Neural progenitor cell (in vitro differentiated cells): ENCODE results near the gene AOC1. TPM values are rescaled to one million over a fixed set of nuclear protein-coding genes. Genes with fewer than 3 reads are reported as not detected.

Source experiments
- DNase-seq: peaks from one replicate; pipeline ENCODE4 v3.0.0-alpha.2; 2016; ENCODE audit warnings: low spot score
- H2AFZ ChIP-seq: fragments of 200-600 bp; sonication (generic); replicated peaks from 2 replicates; pipeline ENCODE4 v1.6.1; 2016; ENCODE audit warnings: antibody characterized with exemption
- H3F3A ChIP-seq: fragments of 200-600 bp; sonication (generic); 2 replicates; pipeline ENCODE4 v1.6.1; 2016; ENCODE audit warnings: antibody characterized with exemption, low read depth
- H3K27ac ChIP-seq: fragments of 200-600 bp; sonication (generic); 2 replicates; pipeline ENCODE4 v1.5.1; 2016; ENCODE audit warnings: mild to moderate bottlenecking
- H3K27me3 ChIP-seq: fragments of 200-600 bp; sonication (generic); 2 replicates; pipeline ENCODE4 v1.6.1; 2016; ENCODE audit warnings: mild to moderate bottlenecking, moderate library complexity
- H3K36me3 ChIP-seq: fragments of 200-600 bp; sonication (generic); 2 replicates; pipeline ENCODE4 v1.5.1; 2016
- H3K4me1 ChIP-seq: fragments of 200-600 bp; sonication (generic); 2 replicates; pipeline ENCODE4 v1.6.1; 2016; ENCODE audit warnings: mixed run types
- H3K4me2 ChIP-seq: fragments of 200-600 bp; sonication (generic); 2 replicates; pipeline ENCODE4 v1.6.1; 2016
- H3K4me3 ChIP-seq: fragments of 200-600 bp; sonication (generic); 2 replicates; pipeline ENCODE4 v1.5.1; 2016
- H3K79me2 ChIP-seq: fragments of 200-600 bp; sonication (generic); 2 replicates; pipeline ENCODE4 v1.6.1; 2016; ENCODE audit warnings: low read depth
- H3K9ac ChIP-seq: fragments of 200-600 bp; sonication (generic); 2 replicates; pipeline ENCODE4 v1.6.1; 2016
- H3K9me3 ChIP-seq: fragments of 200-600 bp; sonication (generic); 2 replicates; pipeline ENCODE4 v1.5.1; 2016; ENCODE audit warnings: low read depth
- H4K20me1 ChIP-seq: fragments of 200-600 bp; sonication (generic); 2 replicates; pipeline ENCODE4 v1.6.1; 2016; ENCODE audit warnings: low read depth
- H3K27ac Mint-ChIP-seq: 3 replicates; pipeline ENCODE4 v1.8.0; 2021; ENCODE audit warnings: mixed read lengths
- H3K27me3 Mint-ChIP-seq: 2 replicates; pipeline ENCODE4 v1.8.0; 2022; ENCODE audit warnings: low read depth, mild to moderate bottlenecking, inconsistent platforms, moderate library complexity, mixed read lengths; ENCODE audit not compliant: insufficient read depth
- H3K36me3 Mint-ChIP-seq: 3 replicates; pipeline ENCODE4 v1.8.0; 2021; ENCODE audit warnings: mixed read lengths
- H3K4me1 Mint-ChIP-seq: 3 replicates; pipeline ENCODE4 v1.8.0; 2021; ENCODE audit warnings: mixed read lengths
- H3K4me3 Mint-ChIP-seq: 3 replicates; pipeline ENCODE4 v1.8.0; 2021; ENCODE audit warnings: mild to moderate bottlenecking, moderate library complexity, mixed read lengths
- H3K9me3 Mint-ChIP-seq: 3 replicates; pipeline ENCODE4 v1.8.0; 2020; ENCODE audit warnings: mixed read lengths
- CTCF ChIP-seq: fragments of 200-600 bp; sonication (generic); IDR thresholded peaks from 2 replicates; pipeline ENCODE4 v1.5.1; 2017; ENCODE audit warnings: antibody characterized with exemption, mild to moderate bottlenecking
- EZH2 ChIP-seq: fragments of 200-600 bp; sonication (generic); IDR thresholded peaks from 2 replicates; pipeline ENCODE4 v1.6.1; 2017; ENCODE audit warnings: antibody characterized with exemption, mild to moderate bottlenecking, moderate library complexity
- EZH2phosphoT487 ChIP-seq: fragments of 200-600 bp; sonication (generic); IDR thresholded peaks from 2 replicates; pipeline ENCODE4 v1.6.1; 2017; ENCODE audit warnings: antibody characterized with exemption
- total RNA-seq: library from RNA; depleted of rRNA; stranded (reverse); fragments of >200 nt; gene quantifications from 2 replicates; pipeline ENCODE4 v1.2.3, GENCODE V29; 2015; ENCODE audit warnings: low replicate concordance

The AOC1 gene
- total RNA-seq, 1 donor from 2014 or later, result not detected

GRCh38 chr7:150876817-150877526 is 24.7 kb downstream of the AOC1 start:
- H2AFZ ChIP-seq, result peak overlapping the region; percentile 70
- no peaks in the 10 kb centered on the region for H3K36me3 ChIP-seq
- H3K9ac ChIP-seq, result no peak overlapping the region
- Mint-ChIP-seq H3K9me3 (peaks cover 7% of the 10 kb centered on the region), H3K4me1 (peaks cover 4% of the 10 kb centered on the region), H3K4me3 (peak overlapping the region; percentile 34), H3K36me3 (no peaks in the 10 kb centered on the region), H3K27me3 (peaks cover 2% of the 10 kb centered on the region), H3K27ac (no peak overlapping the region)
- peak overlapping the region; percentile 61 for H3K4me2 ChIP-seq
- no peak for TF ChIP-seq EZH2phosphoT487
- TF ChIP-seq CTCF, result peak; percentile 61
- H3K27ac ChIP-seq, result no peak overlapping the region
- H3F3A ChIP-seq, result peaks cover 8% of the 10 kb centered on the region
- H3K4me3 ChIP-seq, result peak overlapping the region; percentile 4
- peak; percentile 90 for DNase-seq
- no peaks in the 10 kb centered on the region for H3K79me2 ChIP-seq
- H3K9me3 ChIP-seq, result peaks cover 7% of the 10 kb centered on the region
- H3K27me3 ChIP-seq, result peaks cover 3% of the 10 kb centered on the region
- H3K4me1 ChIP-seq, result peaks cover 12% of the 10 kb centered on the region
- no peaks in the 10 kb centered on the region for H4K20me1 ChIP-seq

GRCh38 chr7:150877536-150877935 is 25.2 kb downstream of the AOC1 start:
- peaks cover 4% of the 10 kb centered on the region for H3K4me1 Mint-ChIP-seq
- Histone ChIP-seq H3K9ac (no peak overlapping the region), H4K20me1 (no peaks in the 10 kb centered on the region), H3K27me3 (no peaks in the 10 kb centered on the region), H3K4me2 (peak overlapping the region; percentile 61), H3K4me3 (no peak overlapping the region), H3K9me3 (peaks cover 6% of the 10 kb centered on the region), H3K27ac (no peak overlapping the region), H3K36me3 (no peaks in the 10 kb centered on the region), H3K4me1 (peaks cover 12% of the 10 kb centered on the region), H3K79me2 (no peaks in the 10 kb centered on the region), H2AFZ (peak overlapping the region; percentile 70), H3F3A (peaks cover 8% of the 10 kb centered on the region)
- no peak overlapping the region for H3K27ac Mint-ChIP-seq
- no peak for TF ChIP-seq EZH2phosphoT487
- no peak for TF ChIP-seq EZH2
- TF ChIP-seq CTCF, result no peak
- H3K9me3 Mint-ChIP-seq, result peaks cover 9% of the 10 kb centered on the region
- no peaks in the 10 kb centered on the region for H3K36me3 Mint-ChIP-seq
- DNase-seq, result no peak
- peaks cover 2% of the 10 kb centered on the region for H3K27me3 Mint-ChIP-seq
- H3K4me3 Mint-ChIP-seq, result no peak overlapping the region

GRCh38 chr7:150879345-150879744 is 27.0 kb downstream of the AOC1 start:
- H3K4me2 ChIP-seq, result no peak overlapping the region
- no peak for TF ChIP-seq EZH2
- TF ChIP-seq CTCF, result no peak
- no peak for TF ChIP-seq EZH2phosphoT487

More at GRCh38 chr7:150879345-150879744, 27.0 kb downstream of the AOC1 start:
- no peak for DNase-seq
- no peak overlapping the region for H3K27ac Mint-ChIP-seq
- no peak overlapping the region for H3K4me3 Mint-ChIP-seq
- Histone ChIP-seq H3K4me1 (peaks cover 12% of the 10 kb centered on the region), H3K9me3 (peaks cover 6% of the 10 kb centered on the region), H3K9ac (no peak overlapping the region), H2AFZ (peak overlapping the region; percentile 73), H3K79me2 (no peaks in the 10 kb centered on the region), H3K27ac (no peak overlapping the region), H3F3A (peaks cover 8% of the 10 kb centered on the region), H4K20me1 (no peaks in the 10 kb centered on the region), H3K4me3 (no peak overlapping the region), H3K27me3 (no peaks in the 10 kb centered on the region), H3K36me3 (no peaks in the 10 kb centered on the region)
- no peaks in the 10 kb centered on the region for H3K36me3 Mint-ChIP-seq
- H3K4me1 Mint-ChIP-seq, result peaks cover 4% of the 10 kb centered on the region
- peaks cover 2% of the 10 kb centered on the region for H3K27me3 Mint-ChIP-seq
- peaks cover 15% of the 10 kb centered on the region for H3K9me3 Mint-ChIP-seq
